Esophagus squamous epithelium (tissue), 4 donors: ENCODE results near the gene MED7.

Experiments
- POLR2A ChIP-seq, 4 donors: fragments of 450-650 bp; IDR thresholded peaks; one replicate each; pipeline ENCODE4 v1.6.1; 2017; ENCODE audit warnings: antibody characterized with exemption in 4 of 4, mild to moderate bottlenecking in 4 of 4, moderate library complexity in 3 of 4
- TF ChIP-seq, protein P1 (sequence below), 6 experiments: fragments of 450-650 bp in 4 of 6; fragments of 200-600 bp in 2 of 6; sonication (generic) in 2 of 6; IDR thresholded peaks; one replicate each; pipeline ENCODE4 v1.5.1; 2016 to 2019; ENCODE audit warnings: antibody characterized with exemption in 6 of 6, mild to moderate bottlenecking in 4 of 6, moderate library complexity in 4 of 6

DNA sequence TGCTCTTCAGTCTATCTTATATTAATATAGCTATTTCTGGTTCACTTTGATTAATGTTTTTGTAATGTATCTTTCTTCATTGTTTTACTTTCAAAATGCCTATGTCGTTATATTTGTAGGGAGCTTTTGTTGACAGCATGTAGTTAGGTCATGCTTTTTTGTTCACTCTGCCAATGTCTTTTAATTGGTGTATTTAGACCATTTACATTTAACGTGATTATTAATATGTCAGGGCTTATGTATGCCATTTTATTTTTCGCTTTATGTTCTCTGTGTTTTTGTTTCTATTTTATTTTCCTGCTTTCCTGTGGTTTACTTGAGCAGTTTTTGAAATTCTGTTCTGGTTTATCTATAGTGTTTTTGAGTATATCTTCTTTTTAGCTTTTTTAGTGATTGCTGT lies 12.6 kb upstream of the MED7 start:
- TF ChIP-seq, protein P1, sequence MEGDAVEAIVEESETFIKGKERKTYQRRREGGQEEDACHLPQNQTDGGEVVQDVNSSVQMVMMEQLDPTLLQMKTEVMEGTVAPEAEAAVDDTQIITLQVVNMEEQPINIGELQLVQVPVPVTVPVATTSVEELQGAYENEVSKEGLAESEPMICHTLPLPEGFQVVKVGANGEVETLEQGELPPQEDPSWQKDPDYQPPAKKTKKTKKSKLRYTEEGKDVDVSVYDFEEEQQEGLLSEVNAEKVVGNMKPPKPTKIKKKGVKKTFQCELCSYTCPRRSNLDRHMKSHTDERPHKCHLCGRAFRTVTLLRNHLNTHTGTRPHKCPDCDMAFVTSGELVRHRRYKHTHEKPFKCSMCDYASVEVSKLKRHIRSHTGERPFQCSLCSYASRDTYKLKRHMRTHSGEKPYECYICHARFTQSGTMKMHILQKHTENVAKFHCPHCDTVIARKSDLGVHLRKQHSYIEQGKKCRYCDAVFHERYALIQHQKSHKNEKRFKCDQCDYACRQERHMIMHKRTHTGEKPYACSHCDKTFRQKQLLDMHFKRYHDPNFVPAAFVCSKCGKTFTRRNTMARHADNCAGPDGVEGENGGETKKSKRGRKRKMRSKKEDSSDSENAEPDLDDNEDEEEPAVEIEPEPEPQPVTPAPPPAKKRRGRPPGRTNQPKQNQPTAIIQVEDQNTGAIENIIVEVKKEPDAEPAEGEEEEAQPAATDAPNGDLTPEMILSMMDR (IDR thresholded peaks at IDR 0.05): no peak
- TF ChIP-seq POLR2A (IDR thresholded peaks at IDR 0.05): no peak
